HepG2 (cell line): Measurements from ENCODE around the gene NRL. TPM values are rescaled to one million over a fixed set of nuclear protein-coding genes. Genes with fewer than 3 reads are reported as not detected.

Experiments used
- ASH2L ChIP-seq: fragments of 300-600, 200-600 bp; sonication (generic); IDR thresholded peaks from 2 replicates; pipeline ENCODE4 v1.7.0; 2017; ENCODE audit warnings: low read depth, mild to moderate bottlenecking, moderate library complexity, mixed read lengths, low read length; ENCODE audit not compliant: insufficient read length
- ATM ChIP-seq: fragments of 450-650 bp; IDR thresholded peaks from 2 replicates; pipeline ENCODE4 v1.7.1; 2017; ENCODE audit warnings: mild to moderate bottlenecking, borderline replicate concordance
- CEBPG ChIP-seq: IDR thresholded peaks from 2 replicates; pipeline ENCODE4 v1.6.1; 2016
- EED ChIP-seq: sonication (generic); formaldehyde crosslinking; IDR thresholded peaks from 2 replicates; pipeline ENCODE4 v1.5.0; 2020; ENCODE audit warnings: mild to moderate bottlenecking, missing genetic modification reagents
- ETV5 ChIP-seq: IDR thresholded peaks from 2 replicates; pipeline ENCODE4 v1.6.1; 2018; ENCODE audit warnings: missing biosample characterization, missing genetic modification reagents, inconsistent platforms, borderline replicate concordance
- GABPB1 ChIP-seq: IDR thresholded peaks from 2 replicates; pipeline ENCODE4 v1.6.1; 2016; ENCODE audit warnings: mild to moderate bottlenecking, missing genetic modification reagents, moderate library complexity, missing compliant biosample characterization
- HES4 ChIP-seq: sonication (generic); formaldehyde crosslinking; IDR thresholded peaks from 2 replicates; pipeline ENCODE4 v1.9.0; 2021; ENCODE audit warnings: mild to moderate bottlenecking, missing genetic modification reagents, borderline replicate concordance
- HMG20A ChIP-seq: IDR thresholded peaks from 2 replicates; pipeline ENCODE4 v1.6.1; 2016; ENCODE audit warnings: borderline replicate concordance
- KLF15 ChIP-seq: sonication (generic); formaldehyde crosslinking; IDR thresholded peaks from 2 replicates; pipeline ENCODE4 v1.8.1; 2023; ENCODE audit warnings: borderline replicate concordance, mild to moderate bottlenecking, inconsistent platforms, missing genetic modification reagents, mixed read lengths
- MAFG ChIP-seq: sonication (generic); formaldehyde crosslinking; IDR thresholded peaks from 2 replicates; pipeline ENCODE4 v1.5.1; 2020; ENCODE audit warnings: mild to moderate bottlenecking, missing genetic modification reagents
- MAFK ChIP-seq, 2 experiments: IDR thresholded peaks in 1 of 2; conservative IDR thresholded peaks in 1 of 2; 2 replicates each; pipeline ENCODE4 v1.6.1; 2011; ENCODE audit warnings: improper control_type of control experiment in 2 of 2, low read length in 2 of 2
- POGZ ChIP-seq: sonication (generic); formaldehyde crosslinking; IDR thresholded peaks from 2 replicates; pipeline ENCODE4 v1.4.0; 2020; ENCODE audit warnings: mild to moderate bottlenecking, missing genetic modification reagents
- SIN3A ChIP-seq: IDR thresholded peaks from 2 replicates; pipeline ENCODE4 v1.6.1; 2011; ENCODE audit warnings: low read depth, mild to moderate bottlenecking, control low read depth, low read length, borderline replicate concordance
- SNAI1 ChIP-seq: sonication (generic); formaldehyde crosslinking; IDR thresholded peaks from 2 replicates; pipeline ENCODE4 v1.5.0; 2020; ENCODE audit warnings: mild to moderate bottlenecking, missing genetic modification reagents, borderline replicate concordance
- U2AF1 ChIP-seq: fragments of 200-400 bp; formaldehyde crosslinking; optimal IDR thresholded peaks from 2 replicates; pipeline ENCODE3; 2017; ENCODE audit warnings: mild to moderate bottlenecking, low read depth, low read length
- WIZ ChIP-seq: sonication (generic); formaldehyde crosslinking; IDR thresholded peaks from 2 replicates; pipeline ENCODE4 v1.5.1; 2020; ENCODE audit warnings: mild to moderate bottlenecking, missing genetic modification reagents
- YY1 ChIP-seq: IDR thresholded peaks from 2 replicates; pipeline ENCODE4 v1.6.1; 2011; ENCODE audit warnings: low read length, low read depth, moderate library complexity, mild to moderate bottlenecking; ENCODE audit not compliant: insufficient read depth, insufficient replicate concordance
- ZNF143 ChIP-seq: sonication (generic); formaldehyde crosslinking; IDR thresholded peaks from 2 replicates; pipeline ENCODE4 v1.4.0; 2020; ENCODE audit warnings: missing genetic modification reagents
- ZNF431 ChIP-seq: sonication (generic); formaldehyde crosslinking; IDR thresholded peaks from 2 replicates; pipeline ENCODE4 v1.9.0; 2022; ENCODE audit warnings: missing genetic modification reagents, low read depth, mild to moderate bottlenecking, borderline replicate concordance
- ZNF589 ChIP-seq: sonication (generic); formaldehyde crosslinking; conservative IDR thresholded peaks from 2 replicates; pipeline ENCODE4 v1.8.0; 2022; ENCODE audit warnings: mild to moderate bottlenecking, moderate library complexity, missing genetic modification reagents
- ZNF761 ChIP-seq: sonication (generic); formaldehyde crosslinking; conservative IDR thresholded peaks from 2 replicates; pipeline ENCODE4 v1.4.0; 2020; ENCODE audit warnings: mild to moderate bottlenecking, missing genetic modification reagents
- ZNF792 ChIP-seq: IDR thresholded peaks from 2 replicates; pipeline ENCODE4 v1.6.1; 2016
- polyA plus RNA-seq, 8 experiments: library from polyadenylated mRNA; depleted of rRNA in 3 of 8; stranded (reverse) in 7 of 8; unstranded in 1 of 8; fragments of >200 nt; fragmentation: Illumina TruSeq in 4 of 8; extraction: Trizol in 4 of 8; gene quantifications; 2 replicates each; pipeline versions ENCODE4 v1.2.1 to v1.2.3, GENCODE V29; 2011 to 2016; ENCODE audit warnings: low read depth in 4 of 8, missing spikeins in 1 of 8, mixed read lengths in 1 of 8; ENCODE audit not compliant: insufficient read depth in 1 of 8
- total RNA-seq, 5 experiments: library from RNA; depleted of rRNA; stranded (reverse); fragments of >200 nt; fragmentation: Illumina TruSeq; extraction: Trizol; gene quantifications; 2 replicates each; pipeline ENCODE4 v1.2.3, GENCODE V29; 2016; ENCODE audit warnings: low read depth in 1 of 5
- TF ChIP-seq, protein P1 (sequence below): sonication (generic); formaldehyde crosslinking; IDR thresholded peaks from 2 replicates; pipeline ENCODE4 v1.5.0; 2020; ENCODE audit warnings: mild to moderate bottlenecking, low read depth, missing genetic modification reagents, borderline replicate concordance
- TF ChIP-seq, protein P2 (sequence below): sonication (generic); formaldehyde crosslinking; IDR thresholded peaks from 2 replicates; pipeline ENCODE4 v1.8.0; 2022; ENCODE audit warnings: missing genetic modification reagents, low read depth, mild to moderate bottlenecking, borderline replicate concordance
- TF ChIP-seq, protein P3 (sequence below): sonication (generic); formaldehyde crosslinking; IDR thresholded peaks from 2 replicates; pipeline ENCODE4 v1.4.0; 2020; ENCODE audit warnings: mild to moderate bottlenecking, missing genetic modification reagents, borderline replicate concordance
- TF ChIP-seq, protein P4 (sequence below): sonication (generic); formaldehyde crosslinking; IDR thresholded peaks from 2 replicates; pipeline ENCODE4 v1.4.0; 2020; ENCODE audit warnings: missing genetic modification reagents

The NRL gene
- total and polyA plus RNA-seq, 2 of the 13 experiments (the other 11 are each of a cell fraction or from before 2014, with no cell fraction given): 2.5 to 4.7 TPM

DNA sequence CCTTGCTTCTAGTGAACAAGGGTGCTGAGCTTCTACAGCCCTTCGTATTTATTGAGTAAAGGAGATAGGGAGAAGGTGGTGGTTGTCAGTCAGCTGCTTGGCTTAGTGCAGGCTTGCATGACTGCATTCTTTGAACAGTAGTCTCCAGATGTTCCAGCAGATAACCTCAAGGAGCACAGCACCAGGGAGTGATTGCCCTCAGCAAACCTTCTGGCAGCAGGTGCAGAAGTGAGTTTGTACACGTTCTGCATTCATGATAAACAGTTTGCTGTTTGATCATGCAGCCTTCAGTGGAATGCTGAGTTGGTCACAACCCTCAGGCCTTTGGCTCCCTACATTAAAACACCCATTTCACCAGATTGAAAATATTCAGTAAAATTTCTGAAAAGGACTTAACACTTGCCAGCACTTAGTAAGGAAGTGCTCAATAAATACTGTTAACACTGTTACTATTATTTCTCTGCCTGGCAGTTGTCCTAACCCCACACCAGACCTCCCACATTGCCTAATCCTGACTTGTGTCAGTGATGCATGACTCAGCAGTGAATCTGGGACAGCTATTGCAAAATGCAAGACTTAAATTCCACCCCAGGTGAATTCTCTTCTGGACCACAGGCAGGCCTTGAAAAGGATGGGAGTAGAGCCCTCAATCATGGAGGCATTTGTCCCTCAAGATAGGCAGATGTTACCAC lies 81.9 kb downstream of the NRL start (continued):
- TF ChIP-seq U2AF1 (no peak), ZNF431 (CRISPR knock-in tag) (no peak), KLF15 (CRISPR knock-in tag) (no peak), YY1 (no peak), ZNF792 (CRISPR knock-in tag) (no peak), ETV5 (CRISPR knock-in tag) (peak; percentile 30; the same call in 1 of the 2 replicates), MAFK (conservative IDR thresholded peaks at IDR 0.05 in 1 of 2, IDR thresholded peaks at IDR 0.05 in 1 of 2; ENCODE audit: low read length in 2 of 2) (peak; percentile 89 to 96), HMG20A (CRISPR knock-in tag) (peak; percentile 87; the same call in 1 of the 2 replicates), EED (CRISPR knock-in tag) (no peak), ATM (no peak), WIZ (CRISPR knock-in tag) (no peak), HES4 (CRISPR knock-in tag) (no peak), MAFG (CRISPR knock-in tag) (peak; percentile 97), ZNF761 (CRISPR knock-in tag) (no peak), SNAI1 (CRISPR knock-in tag) (no peak), GABPB1 (CRISPR knock-in tag) (peak; percentile 25; the same call in 1 of the 2 replicates), ASH2L (no peak), POGZ (CRISPR knock-in tag) (no peak), SIN3A (0 out of 2 replicates have a peak, but pooled peaks have one; percentile 24), CEBPG (CRISPR knock-in tag) (peak; percentile 98), ZNF589 (no peak), ZNF143 (CRISPR knock-in tag) (no peak)
- TF ChIP-seq, protein P1, sequence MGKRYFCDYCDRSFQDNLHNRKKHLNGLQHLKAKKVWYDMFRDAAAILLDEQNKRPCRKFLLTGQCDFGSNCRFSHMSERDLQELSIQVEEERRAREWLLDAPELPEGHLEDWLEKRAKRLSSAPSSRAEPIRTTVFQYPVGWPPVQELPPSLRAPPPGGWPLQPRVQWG (CRISPR knock-in tag): no peak
- TF ChIP-seq, protein P2, sequence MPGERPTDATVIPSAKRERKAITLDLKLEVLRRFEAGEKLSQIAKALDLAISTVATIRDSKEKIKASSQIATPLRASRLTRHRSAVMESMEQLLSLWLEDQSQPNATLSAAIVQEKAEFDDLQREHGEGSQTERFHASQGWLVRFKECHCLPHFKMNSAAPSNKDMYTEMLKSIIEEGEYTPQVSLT: no peak
- TF ChIP-seq, protein P3, sequence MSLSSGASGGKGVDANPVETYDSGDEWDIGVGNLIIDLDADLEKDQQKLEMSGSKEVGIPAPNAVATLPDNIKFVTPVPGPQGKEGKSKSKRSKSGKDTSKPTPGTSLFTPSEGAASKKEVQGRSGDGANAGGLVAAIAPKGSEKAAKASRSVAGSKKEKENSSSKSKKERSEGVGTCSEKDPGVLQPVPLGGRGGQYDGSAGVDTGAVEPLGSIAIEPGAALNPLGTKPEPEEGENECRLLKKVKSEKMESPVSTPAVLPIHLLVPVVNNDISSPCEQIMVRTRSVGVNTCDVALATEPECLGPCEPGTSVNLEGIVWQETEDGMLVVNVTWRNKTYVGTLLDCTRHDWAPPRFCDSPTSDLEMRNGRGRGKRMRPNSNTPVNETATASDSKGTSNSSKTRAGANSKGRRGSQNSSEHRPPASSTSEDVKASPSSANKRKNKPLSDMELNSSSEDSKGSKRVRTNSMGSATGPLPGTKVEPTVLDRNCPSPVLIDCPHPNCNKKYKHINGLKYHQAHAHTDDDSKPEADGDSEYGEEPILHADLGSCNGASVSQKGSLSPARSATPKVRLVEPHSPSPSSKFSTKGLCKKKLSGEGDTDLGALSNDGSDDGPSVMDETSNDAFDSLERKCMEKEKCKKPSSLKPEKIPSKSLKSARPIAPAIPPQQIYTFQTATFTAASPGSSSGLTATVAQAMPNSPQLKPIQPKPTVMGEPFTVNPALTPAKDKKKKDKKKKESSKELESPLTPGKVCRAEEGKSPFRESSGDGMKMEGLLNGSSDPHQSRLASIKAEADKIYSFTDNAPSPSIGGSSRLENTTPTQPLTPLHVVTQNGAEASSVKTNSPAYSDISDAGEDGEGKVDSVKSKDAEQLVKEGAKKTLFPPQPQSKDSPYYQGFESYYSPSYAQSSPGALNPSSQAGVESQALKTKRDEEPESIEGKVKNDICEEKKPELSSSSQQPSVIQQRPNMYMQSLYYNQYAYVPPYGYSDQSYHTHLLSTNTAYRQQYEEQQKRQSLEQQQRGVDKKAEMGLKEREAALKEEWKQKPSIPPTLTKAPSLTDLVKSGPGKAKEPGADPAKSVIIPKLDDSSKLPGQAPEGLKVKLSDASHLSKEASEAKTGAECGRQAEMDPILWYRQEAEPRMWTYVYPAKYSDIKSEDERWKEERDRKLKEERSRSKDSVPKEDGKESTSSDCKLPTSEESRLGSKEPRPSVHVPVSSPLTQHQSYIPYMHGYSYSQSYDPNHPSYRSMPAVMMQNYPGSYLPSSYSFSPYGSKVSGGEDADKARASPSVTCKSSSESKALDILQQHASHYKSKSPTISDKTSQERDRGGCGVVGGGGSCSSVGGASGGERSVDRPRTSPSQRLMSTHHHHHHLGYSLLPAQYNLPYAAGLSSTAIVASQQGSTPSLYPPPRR: no peak
- TF ChIP-seq, protein P4, sequence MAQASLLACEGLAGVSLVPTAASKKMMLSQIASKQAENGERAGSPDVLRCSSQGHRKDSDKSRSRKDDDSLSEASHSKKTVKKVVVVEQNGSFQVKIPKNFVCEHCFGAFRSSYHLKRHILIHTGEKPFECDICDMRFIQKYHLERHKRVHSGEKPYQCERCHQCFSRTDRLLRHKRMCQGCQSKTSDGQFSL: no peak
